ENCODE measurements around the gene TSPEAR. TPM values are rescaled to one million over a fixed set of nuclear protein-coding genes. Genes with fewer than 3 reads are reported as not detected.

The TSPEAR gene
- total and polyA plus RNA-seq, 2 of the 13 experiments (the other 11 are each of a cell fraction or from before 2014, with no cell fraction given), result 0.07 to 0.32 TPM

DNA sequence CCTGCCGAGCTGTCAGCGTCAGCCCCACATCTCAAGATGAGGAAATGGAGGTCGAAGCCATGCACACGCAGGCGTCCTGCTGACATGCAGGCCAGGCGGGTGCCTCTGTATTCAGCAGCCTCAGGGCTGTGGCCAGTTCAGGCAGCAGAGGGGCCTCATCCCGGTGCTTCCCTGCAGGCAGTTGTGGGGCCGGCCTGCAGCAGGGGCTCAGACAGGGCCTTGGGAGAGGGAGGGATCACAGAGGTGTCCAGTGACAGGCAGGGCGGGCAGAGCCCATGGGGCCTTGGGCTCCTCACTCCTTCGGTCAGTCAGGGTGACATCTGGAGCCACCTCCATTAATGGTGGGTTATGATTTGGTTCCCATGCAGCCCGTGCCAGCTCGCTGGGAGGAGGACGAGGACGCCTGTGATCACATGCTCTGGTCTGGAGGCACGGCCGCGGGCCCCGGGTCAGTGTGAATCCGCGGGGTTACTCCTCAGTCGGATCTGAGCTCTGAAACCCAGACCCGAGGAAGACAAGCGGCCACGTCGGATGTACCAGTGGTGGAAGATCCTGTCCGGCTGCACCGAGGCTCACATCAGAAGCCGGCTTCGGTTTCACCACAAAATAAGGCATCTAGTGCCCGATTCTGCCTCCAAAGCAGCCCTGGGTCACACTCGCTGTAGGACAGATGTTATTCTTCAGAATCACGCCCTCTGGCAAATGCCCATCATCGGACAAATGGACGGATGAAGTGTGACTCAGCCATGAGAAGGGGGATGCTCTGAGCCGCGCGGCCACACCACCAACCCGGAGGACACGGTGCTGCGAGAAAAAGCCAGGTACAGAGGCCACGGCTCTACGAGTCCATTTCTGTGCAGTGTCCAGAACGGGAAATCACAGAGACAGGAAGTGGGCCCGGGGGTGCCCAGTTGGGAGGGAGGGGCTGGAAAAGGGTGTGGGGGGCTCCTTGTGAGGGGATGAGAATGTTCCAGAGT, 204.8 kb downstream of the TSPEAR start (continued):
- TF ChIP-seq, protein P1, sequence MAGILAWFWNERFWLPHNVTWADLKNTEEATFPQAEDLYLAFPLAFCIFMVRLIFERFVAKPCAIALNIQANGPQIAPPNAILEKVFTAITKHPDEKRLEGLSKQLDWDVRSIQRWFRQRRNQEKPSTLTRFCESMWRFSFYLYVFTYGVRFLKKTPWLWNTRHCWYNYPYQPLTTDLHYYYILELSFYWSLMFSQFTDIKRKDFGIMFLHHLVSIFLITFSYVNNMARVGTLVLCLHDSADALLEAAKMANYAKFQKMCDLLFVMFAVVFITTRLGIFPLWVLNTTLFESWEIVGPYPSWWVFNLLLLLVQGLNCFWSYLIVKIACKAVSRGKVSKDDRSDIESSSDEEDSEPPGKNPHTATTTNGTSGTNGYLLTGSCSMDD (CRISPR knock-in tag; IDR thresholded peaks at IDR 0.05), result no peak; the same call in 1 of the 2 replicates
- TF ChIP-seq SMARCC2 (IDR thresholded peaks at IDR 0.05) (no peak), ZSCAN31 (CRISPR knock-in tag; IDR thresholded peaks at IDR 0.05; ENCODE audit: low read depth) (no peak; the same call in 1 of the 2 replicates), TMF1 (CRISPR knock-in tag; IDR thresholded peaks at IDR 0.05; ENCODE audit: low read depth) (0 out of 2 replicates have a peak, but pooled peaks have one; percentile 24), NFRKB (IDR thresholded peaks at IDR 0.05) (no peak), KAT7 (CRISPR knock-in tag; IDR thresholded peaks at IDR 0.05; ENCODE audit: borderline replicate concordance) (no peak), SOX6 (IDR thresholded peaks at IDR 0.05) (no peak), SOX6 (CRISPR knock-in tag; IDR thresholded peaks at IDR 0.05) (peak; percentile 14; the same call in 1 of the 2 replicates), ZNF552 (CRISPR knock-in tag; IDR thresholded peaks at IDR 0.05; ENCODE audit: borderline replicate concordance) (no peak), ZC3H13 (CRISPR knock-in tag; IDR thresholded peaks at IDR 0.05) (0 out of 2 replicates have a peak, but pooled peaks have one; percentile 51), ATM (IDR thresholded peaks at IDR 0.05; ENCODE audit: borderline replicate concordance) (no peak), HIVEP1 (CRISPR knock-in tag; IDR thresholded peaks at IDR 0.05) (no peak), REL (CRISPR knock-in tag; conservative IDR thresholded peaks at IDR 0.05) (no peak; the same call in 1 of the 2 replicates)
- TF ChIP-seq, protein P2, sequence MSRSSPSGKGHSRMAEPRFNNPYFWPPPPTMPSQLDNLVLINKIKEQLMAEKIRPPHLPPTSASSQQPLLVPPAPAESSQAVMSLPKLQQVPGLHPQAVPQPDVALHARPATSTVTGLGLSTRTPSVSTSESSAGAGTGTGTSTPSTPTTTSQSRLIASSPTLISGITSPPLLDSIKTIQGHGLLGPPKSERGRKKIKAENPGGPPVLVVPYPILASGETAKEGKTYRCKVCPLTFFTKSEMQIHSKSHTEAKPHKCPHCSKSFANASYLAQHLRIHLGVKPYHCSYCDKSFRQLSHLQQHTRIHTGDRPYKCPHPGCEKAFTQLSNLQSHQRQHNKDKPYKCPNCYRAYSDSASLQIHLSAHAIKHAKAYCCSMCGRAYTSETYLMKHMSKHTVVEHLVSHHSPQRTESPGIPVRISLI (CRISPR knock-in tag; IDR thresholded peaks at IDR 0.05; ENCODE audit: borderline replicate concordance), result no peak
- TF ChIP-seq, protein P3, sequence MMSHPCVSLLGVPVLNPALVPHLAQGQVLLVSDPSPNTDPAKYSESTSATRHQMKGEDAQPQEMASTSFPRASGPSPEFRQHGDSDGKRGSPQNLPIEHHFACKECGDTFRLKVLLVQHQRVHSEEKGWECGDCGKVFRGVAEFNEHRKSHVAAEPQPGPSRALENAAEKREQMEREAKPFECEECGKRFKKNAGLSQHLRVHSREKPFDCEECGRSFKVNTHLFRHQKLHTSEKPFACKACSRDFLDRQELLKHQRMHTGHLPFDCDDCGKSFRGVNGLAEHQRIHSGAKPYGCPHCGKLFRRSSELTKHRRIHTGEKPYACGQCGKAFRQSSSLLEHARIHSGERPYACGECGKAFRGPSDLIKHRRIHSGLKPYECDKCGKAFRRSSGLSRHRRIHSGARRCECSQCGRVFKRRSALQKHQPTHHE (CRISPR knock-in tag; IDR thresholded peaks at IDR 0.05; ENCODE audit: borderline replicate concordance), result no peak
- TF ChIP-seq, protein P4, sequence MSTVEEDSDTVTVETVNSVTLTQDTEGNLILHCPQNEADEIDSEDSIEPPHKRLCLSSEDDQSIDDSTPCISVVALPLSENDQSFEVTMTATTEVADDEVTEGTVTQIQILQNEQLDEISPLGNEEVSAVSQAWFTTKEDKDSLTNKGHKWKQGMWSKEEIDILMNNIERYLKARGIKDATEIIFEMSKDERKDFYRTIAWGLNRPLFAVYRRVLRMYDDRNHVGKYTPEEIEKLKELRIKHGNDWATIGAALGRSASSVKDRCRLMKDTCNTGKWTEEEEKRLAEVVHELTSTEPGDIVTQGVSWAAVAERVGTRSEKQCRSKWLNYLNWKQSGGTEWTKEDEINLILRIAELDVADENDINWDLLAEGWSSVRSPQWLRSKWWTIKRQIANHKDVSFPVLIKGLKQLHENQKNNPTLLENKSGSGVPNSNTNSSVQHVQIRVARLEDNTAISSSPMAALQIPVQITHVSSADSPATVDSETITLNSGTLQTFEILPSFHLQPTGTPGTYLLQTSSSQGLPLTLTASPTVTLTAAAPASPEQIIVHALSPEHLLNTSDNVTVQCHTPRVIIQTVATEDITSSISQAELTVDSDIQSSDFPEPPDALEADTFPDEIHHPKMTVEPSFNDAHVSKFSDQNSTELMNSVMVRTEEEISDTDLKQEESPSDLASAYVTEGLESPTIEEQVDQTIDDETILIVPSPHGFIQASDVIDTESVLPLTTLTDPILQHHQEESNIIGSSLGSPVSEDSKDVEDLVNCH (CRISPR knock-in tag; IDR thresholded peaks at IDR 0.05), result no peak
- TF ChIP-seq, protein P5, sequence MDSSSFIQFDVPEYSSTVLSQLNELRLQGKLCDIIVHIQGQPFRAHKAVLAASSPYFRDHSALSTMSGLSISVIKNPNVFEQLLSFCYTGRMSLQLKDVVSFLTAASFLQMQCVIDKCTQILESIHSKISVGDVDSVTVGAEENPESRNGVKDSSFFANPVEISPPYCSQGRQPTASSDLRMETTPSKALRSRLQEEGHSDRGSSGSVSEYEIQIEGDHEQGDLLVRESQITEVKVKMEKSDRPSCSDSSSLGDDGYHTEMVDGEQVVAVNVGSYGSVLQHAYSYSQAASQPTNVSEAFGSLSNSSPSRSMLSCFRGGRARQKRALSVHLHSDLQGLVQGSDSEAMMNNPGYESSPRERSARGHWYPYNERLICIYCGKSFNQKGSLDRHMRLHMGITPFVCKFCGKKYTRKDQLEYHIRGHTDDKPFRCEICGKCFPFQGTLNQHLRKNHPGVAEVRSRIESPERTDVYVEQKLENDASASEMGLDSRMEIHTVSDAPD (CRISPR knock-in tag; IDR thresholded peaks at IDR 0.05), result no peak
- TF ChIP-seq, protein P6, sequence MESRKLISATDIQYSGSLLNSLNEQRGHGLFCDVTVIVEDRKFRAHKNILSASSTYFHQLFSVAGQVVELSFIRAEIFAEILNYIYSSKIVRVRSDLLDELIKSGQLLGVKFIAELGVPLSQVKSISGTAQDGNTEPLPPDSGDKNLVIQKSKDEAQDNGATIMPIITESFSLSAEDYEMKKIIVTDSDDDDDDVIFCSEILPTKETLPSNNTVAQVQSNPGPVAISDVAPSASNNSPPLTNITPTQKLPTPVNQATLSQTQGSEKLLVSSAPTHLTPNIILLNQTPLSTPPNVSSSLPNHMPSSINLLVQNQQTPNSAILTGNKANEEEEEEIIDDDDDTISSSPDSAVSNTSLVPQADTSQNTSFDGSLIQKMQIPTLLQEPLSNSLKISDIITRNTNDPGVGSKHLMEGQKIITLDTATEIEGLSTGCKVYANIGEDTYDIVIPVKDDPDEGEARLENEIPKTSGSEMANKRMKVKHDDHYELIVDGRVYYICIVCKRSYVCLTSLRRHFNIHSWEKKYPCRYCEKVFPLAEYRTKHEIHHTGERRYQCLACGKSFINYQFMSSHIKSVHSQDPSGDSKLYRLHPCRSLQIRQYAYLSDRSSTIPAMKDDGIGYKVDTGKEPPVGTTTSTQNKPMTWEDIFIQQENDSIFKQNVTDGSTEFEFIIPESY (CRISPR knock-in tag; IDR thresholded peaks at IDR 0.05), result no peak
